KG1 (cell line): ENCODE data around the gene TMEM263.
"Not testable (repeated sequence)": the region's sequence is repeated elsewhere in the genome, so short reads cannot be mapped to it uniquely, and the experiment has no call there.

Source experiments
- DNase-seq: peaks from one replicate; lab custom pipeline; 2025; lab: John Stamatoyannopoulos, UW

The TMEM263 gene

GRCh38 chr12:106955377-106956047 lies at the start of gene TMEM263:
Gene TMEM263 (plus strand): TSS chr12:106955907. CDS start chr12:106967117, 11,210 bp downstream.
- DNase-seq = peak; percentile 76

DNA sequence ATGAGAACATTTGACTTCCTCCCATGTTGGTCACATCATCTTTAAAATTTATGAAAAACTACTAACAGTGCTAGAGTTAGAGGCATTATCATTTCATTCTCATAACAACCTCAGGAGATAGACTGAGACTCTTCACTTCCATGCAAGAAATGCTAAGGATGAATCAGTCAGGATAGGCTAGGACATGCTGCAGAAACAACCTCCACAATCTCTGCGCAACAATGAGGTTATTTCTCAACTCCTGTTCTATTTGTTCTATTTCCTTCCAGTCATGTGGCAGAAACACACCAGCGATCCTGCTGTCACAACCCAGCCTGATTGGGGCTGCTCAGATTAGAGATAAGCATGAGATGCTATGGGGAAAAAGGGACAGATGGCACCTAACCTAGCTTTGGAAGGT lies 49.0 kb upstream of the TMEM263 start:
- DNase-seq = no peak

DNA sequence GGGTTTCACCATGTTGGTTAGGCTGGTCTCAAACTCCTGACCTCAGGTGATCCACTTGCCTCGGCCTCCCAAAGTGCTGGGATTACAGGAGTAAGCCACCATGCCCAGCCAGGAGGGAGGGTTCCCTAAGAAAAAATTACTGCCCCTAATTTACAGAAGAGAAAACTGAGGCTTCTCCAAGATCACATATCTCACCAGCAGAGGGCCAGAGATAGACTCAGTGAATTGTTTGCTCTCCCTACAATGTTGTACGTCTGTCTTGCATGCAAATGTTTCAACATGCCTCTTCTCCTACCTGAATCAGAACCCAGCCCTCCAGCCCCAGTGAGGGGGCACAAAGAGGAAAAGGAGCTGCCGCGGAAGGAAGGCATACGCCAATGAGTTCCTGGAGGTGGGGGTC lies 48.3 kb upstream of the TMEM263 start:
- DNase-seq = no peak

GRCh38 chr12:106907846-106908245 lies 47.9 kb upstream of the TMEM263 start:
- DNase-seq = no peak

- DNase-seq = no peak
Measured at GRCh38 chr12:106908561-106908960, 47.1 kb upstream of the TMEM263 start.

DNA sequence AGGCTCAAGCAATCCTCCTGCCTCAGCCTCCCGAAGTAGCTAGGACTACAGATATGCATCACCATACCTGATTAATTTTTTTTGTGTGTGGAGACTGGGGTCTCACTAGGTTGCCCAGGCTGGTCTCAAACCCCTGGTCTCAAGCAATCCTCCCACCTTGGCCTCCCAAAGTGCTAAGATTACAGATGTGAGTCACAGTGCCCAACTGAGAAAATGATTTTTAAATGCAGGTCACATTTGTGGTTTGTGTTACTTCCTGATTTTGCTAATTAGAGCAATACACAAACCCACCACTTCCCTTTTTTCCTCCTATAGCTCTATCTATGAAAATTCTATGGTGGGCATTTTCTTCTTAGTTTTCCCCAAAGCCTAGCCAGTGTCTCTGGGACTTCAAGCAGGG lies 45.5 kb upstream of the TMEM263 start:
- DNase-seq = no peak

DNA sequence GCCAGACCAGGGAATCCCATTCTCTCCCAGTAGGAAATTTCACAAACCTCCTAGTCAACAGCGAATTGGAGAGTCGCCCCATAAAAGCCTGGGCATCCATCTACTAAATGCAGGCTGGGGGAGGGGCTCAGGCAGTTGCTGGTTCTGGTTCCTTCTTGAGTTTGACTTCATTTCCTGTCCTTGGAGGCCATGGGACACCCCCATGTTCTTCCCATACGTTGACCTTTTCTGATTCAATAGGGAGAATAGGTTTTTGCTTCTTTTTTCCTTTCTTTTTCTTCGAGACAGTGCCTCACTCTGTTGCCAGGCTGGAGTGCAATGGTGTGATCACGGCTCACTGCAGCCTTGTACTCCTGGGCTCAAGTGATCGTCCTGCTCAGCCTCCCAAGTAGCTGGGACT lies 44.1 kb upstream of the TMEM263 start:
- DNase-seq = no peak

- DNase-seq = no peak
Measured at GRCh38 chr12:106913456-106913855, 42.3 kb upstream of the TMEM263 start.

GRCh38 chr12:106914796-106915634 lies 40.7 kb upstream of the TMEM263 start:
- DNase-seq = no peak

DNA sequence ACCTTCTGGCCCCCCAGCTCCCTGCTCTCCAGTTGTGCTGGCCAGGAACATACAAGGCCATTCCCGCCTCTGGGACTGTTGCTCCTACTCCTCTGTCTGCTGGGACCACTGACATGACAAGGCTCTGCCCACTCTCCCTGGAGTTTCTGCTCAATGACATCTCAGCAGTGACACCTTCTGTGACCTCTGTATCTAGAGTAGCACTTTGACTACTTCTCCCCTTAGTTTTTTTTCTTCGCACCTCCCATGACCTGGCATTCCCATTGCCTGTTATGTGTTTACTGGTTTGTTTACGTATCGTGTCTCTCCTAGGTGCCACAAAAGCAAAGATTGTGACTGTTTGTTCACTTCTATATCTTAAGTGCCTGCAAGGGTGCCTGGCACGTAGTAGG lies 40.1 kb upstream of the TMEM263 start:
- DNase-seq = no peak

DNA sequence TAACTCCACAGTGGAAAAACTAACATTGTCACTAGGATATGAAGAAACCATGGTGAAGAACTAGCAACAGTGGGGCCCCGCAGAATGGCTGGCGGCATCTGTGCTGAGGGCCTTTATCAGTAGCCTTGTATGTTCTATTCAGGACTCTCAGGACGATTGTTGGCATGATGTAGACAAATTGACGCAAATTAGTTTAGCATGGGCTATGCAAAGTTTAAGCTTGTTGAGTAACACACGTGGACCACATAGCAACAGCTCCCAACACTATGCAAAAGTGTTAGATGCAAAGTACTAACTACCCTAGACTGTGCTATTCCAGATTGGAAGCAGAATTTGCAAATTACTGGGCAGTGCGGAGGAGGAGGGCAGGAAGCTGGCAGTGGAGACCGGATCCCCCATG lies 38.2 kb upstream of the TMEM263 start:
- DNase-seq = no peak

GRCh38 chr12:106918746-106919145 lies 37.0 kb upstream of the TMEM263 start:
- DNase-seq = no peak

GRCh38 chr12:106919910-106920544 lies 35.7 kb upstream of the TMEM263 start:
- no peak for DNase-seq

- DNase-seq = not testable (repeated sequence)
Measured at GRCh38 chr12:106921976-106922375, 33.7 kb upstream of the TMEM263 start.

- not testable (repeated sequence) for DNase-seq
Measured at GRCh38 chr12:106923594-106923993, 32.1 kb upstream of the TMEM263 start.

DNA sequence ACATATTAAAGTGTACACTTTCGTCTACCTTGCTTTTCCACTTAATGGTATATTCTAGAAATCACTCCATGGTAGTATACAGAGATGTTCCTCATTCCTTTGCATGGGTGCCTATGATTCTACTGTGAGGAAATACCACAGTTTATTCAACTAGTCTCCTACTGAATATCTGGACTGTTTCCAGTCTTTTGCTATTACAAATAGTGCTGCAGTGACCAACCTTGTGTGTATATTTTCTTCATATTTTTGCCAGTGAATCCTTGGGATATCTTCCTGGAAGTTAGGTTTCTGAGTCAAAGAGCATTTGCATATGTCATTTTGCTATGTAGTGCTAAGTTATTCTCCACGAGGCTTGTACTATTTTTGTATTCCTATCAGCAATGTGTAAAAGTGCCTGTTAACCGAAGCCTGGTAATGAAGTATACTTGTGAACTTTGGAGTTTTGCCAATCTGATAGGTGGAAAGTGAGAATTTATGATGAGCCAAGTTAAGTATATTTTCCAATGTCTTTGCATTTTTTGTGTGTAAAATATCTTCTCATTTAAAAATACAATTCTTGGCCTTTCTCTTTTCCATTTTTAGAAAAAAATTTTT lies 31.3 kb upstream of the TMEM263 start:
- DNase-seq = no peak

- DNase-seq = no peak
Measured at GRCh38 chr12:106926657-106927056, 29.1 kb upstream of the TMEM263 start.

DNA sequence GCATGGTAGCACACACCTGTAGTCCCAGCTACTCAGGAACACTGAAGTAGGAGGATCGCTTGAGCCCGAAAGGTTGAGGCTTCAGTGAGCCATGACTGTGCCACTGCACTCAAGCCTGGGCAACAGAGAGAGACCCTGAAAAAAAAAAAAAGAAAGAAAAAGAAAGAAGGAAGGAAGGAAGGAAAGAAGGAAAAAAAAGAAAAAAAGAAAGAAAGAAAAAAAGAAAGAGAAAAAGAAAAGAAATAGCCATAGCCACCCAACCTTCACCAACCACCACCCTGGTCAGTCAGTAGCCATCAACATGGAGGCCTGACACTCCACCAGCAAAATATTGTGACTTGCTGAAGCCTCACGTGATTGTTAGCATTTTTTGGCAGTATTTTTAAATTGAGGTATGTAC lies 21.4 kb upstream of the TMEM263 start:
- no peak for DNase-seq

GRCh38 chr12:106941481-106942156 lies 14.1 kb upstream of the TMEM263 start:
- DNase-seq = no peak

DNA sequence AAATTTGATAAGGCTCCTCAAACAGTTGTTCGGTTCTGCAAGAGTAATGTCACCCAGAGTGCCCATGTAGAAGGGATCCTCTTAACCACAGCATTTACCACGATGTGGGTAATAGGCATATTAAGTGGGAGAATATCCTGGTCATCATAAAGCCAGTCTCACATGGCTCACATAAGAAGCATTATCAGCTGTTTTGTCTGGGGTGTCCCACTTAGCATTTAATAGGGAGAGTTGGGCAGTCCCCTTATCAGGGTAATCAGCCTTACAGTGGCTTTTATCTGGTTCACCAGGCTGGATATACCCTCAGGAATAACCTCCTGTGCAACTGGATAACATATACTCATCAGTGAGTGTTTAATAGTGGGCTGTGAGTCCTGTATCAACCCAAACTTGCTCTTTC lies 12.9 kb upstream of the TMEM263 start:
- DNase-seq = no peak

- no peak for DNase-seq
Measured at GRCh38 chr12:106945261-106945851, 10.4 kb upstream of the TMEM263 start.

DNA sequence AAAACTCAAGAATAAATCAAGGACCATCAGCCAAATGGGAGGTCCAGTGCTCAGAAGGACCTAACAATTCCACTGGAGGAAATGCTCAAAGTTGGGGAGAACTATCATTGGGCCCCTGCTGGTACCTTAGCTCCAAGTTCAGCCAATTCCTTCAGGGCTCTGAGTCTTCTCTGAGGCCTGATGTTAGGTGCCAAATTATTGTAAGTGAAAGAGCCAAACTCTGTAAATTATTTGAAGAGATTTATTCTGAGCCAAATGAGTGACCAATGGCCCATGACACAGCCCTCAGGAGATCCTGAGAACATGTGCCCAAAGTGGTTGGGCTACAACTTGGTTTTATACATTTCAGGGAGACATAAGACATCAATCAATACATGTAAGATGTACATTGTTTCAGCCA lies 8.2 kb upstream of the TMEM263 start:
- no peak for DNase-seq
